Umbilical cord (tissue), 2 donors: ENCODE measurements around the gene CBL. TPM values are rescaled to one million over a fixed set of nuclear protein-coding genes. Genes with fewer than 3 reads are reported as not detected.
"Not testable (repeated sequence)": the region's sequence is repeated elsewhere in the genome, so short reads cannot be mapped to it uniquely, and the experiment has no call there.

Experiments used
- DNase-seq: peaks from one replicate; pipeline ENCODE4 v3.0.0-alpha.2; 2015; ENCODE audit warnings: low spot score
- total RNA-seq: library from RNA; depleted of rRNA; stranded (reverse); fragments of >200 nt; gene quantifications from one replicate; pipeline ENCODE4 v1.2.3, GENCODE V29; 2014; ENCODE audit warnings: low replicate concordance; ENCODE audit not compliant: insufficient read depth

The CBL gene
- 11.3 TPM for total RNA-seq

- peak; percentile 96 for DNase-seq
Observed at GRCh38 chr11:119205574-119206510, at the start of gene CBL. CBL (plus strand) TSS chr11:119206339; CDS start chr11:119206418, 79 bp downstream.

GRCh38 chr11:119156496-119156895, 49.6 kb upstream of the CBL start:
- no peak for DNase-seq

GRCh38 chr11:119157063-119157462, 49.1 kb upstream of the CBL start:
- DNase-seq = no peak

- DNase-seq = no peak
Observed at GRCh38 chr11:119158467-119158866, 47.7 kb upstream of the CBL start.

- no peak for DNase-seq
Observed at GRCh38 chr11:119160151-119160550, 46.0 kb upstream of the CBL start.

- DNase-seq = no peak
Observed at GRCh38 chr11:119161871-119162270, 44.3 kb upstream of the CBL start.

- no peak for DNase-seq
Observed at GRCh38 chr11:119166368-119167076, 39.6 kb upstream of the CBL start.

GRCh38 chr11:119167077-119167458, 39.1 kb upstream of the CBL start:
- not testable (repeated sequence) for DNase-seq

GRCh38 chr11:119167933-119168332, 38.2 kb upstream of the CBL start:
- DNase-seq = no peak

GRCh38 chr11:119168471-119169281, 37.5 kb upstream of the CBL start, which contains the start of gene NLRX1:
NLRX1 (plus strand) TSS chr11:119168725; CDS start chr11:119171404, 2,679 bp downstream.
- peak; percentile 90 for DNase-seq

GRCh38 chr11:119169282-119169719, 36.8 kb upstream of the CBL start:
- DNase-seq = peak; percentile 27

- no peak for DNase-seq
Observed at GRCh38 chr11:119172513-119172912, 33.6 kb upstream of the CBL start.

GRCh38 chr11:119173453-119173852, 32.7 kb upstream of the CBL start:
- DNase-seq = no peak

- DNase-seq = no peak
Observed at GRCh38 chr11:119175493-119176077, 30.6 kb upstream of the CBL start.

- no peak for DNase-seq
Observed at GRCh38 chr11:119178166-119178680, 27.9 kb upstream of the CBL start.

GRCh38 chr11:119179342-119179741, 26.8 kb upstream of the CBL start:
- DNase-seq = no peak

- no peak for DNase-seq
Observed at GRCh38 chr11:119179983-119180382, 26.2 kb upstream of the CBL start.

GRCh38 chr11:119180729-119181676, 25.1 kb upstream of the CBL start:
- no peak for DNase-seq

GRCh38 chr11:119181677-119182412, 24.3 kb upstream of the CBL start:
- no peak for DNase-seq
